GM21786 (cell line): ENCODE data around the gene NMU.
"Not testable (repeated sequence)": the region's sequence is repeated elsewhere in the genome, so short reads cannot be mapped to it uniquely, and the experiment has no call there.

Experiments
- ATAC-seq: cut with Tn5 transposase; IDR thresholded peaks from one replicate; pipeline ENCODE4 v1.9.1; 2021; ENCODE audit not compliant: unreplicated experiment

NMU gene

GRCh38 chr4:55635741-55636655 is at the start of gene NMU:
TSS of gene NMU (minus strand) at chr4:55636298. CDS start at chr4:55636192, 106 bp downstream.
- peak; percentile 74 for ATAC-seq

GRCh38 chr4:55684276-55684675 is 48.2 kb upstream of the NMU start:
- ATAC-seq: no peak

GRCh38 chr4:55682797-55683196 is 46.7 kb upstream of the NMU start:
- not testable (repeated sequence) for ATAC-seq

GRCh38 chr4:55682295-55682694 is 46.2 kb upstream of the NMU start:
- no peak for ATAC-seq

- ATAC-seq: no peak
Measured at GRCh38 chr4:55681430-55681829, 45.3 kb upstream of the NMU start.

GRCh38 chr4:55675196-55675793 is 39.2 kb upstream of the NMU start:
- no peak for ATAC-seq

- no peak for ATAC-seq
Measured at GRCh38 chr4:55673424-55673823, 37.3 kb upstream of the NMU start.

GRCh38 chr4:55671667-55672066 is 35.6 kb upstream of the NMU start:
- no peak for ATAC-seq

- no peak for ATAC-seq
Measured at GRCh38 chr4:55670695-55671094, 34.6 kb upstream of the NMU start.

GRCh38 chr4:55668449-55668848 is 32.4 kb upstream of the NMU start:
- ATAC-seq: no peak

- no peak for ATAC-seq
Measured at GRCh38 chr4:55666535-55666934, 30.4 kb upstream of the NMU start.

GRCh38 chr4:55663145-55663544 is 27.0 kb upstream of the NMU start:
- no peak for ATAC-seq

- ATAC-seq: no peak
Measured at GRCh38 chr4:55661398-55662056, 25.4 kb upstream of the NMU start.

- ATAC-seq: no peak
Measured at GRCh38 chr4:55658657-55659056, 22.6 kb upstream of the NMU start.

- no peak for ATAC-seq
Measured at GRCh38 chr4:55654131-55654530, 18.0 kb upstream of the NMU start.

- no peak for ATAC-seq
Measured at GRCh38 chr4:55650483-55650882, 14.4 kb upstream of the NMU start.

GRCh38 chr4:55637272-55637820 is 1.2 kb upstream of the NMU start:
- no peak for ATAC-seq

GRCh38 chr4:55636656-55636999 is 530 bp upstream of the NMU start:
- no peak for ATAC-seq

GRCh38 chr4:55635282-55635681 is 816 bp downstream of the NMU start:
- no peak for ATAC-seq

GRCh38 chr4:55634417-55635128 is 1.5 kb downstream of the NMU start:
- no peak for ATAC-seq

GRCh38 chr4:55633903-55634302 is 2.2 kb downstream of the NMU start:
- no peak for ATAC-seq
